Osteocyte (in vitro differentiated cells): ENCODE results near the gene CDH24. TPM values are rescaled to one million over a fixed set of nuclear protein-coding genes. Genes with fewer than 3 reads are reported as not detected.

ENCODE experiments used
- DNase-seq: peaks from one replicate; pipeline ENCODE4 v3.0.0; 2021; ENCODE audit warnings: mixed read lengths; ENCODE audit not compliant: unreplicated experiment; ENCODE audit errors: extremely low spot score
- H3K27ac Mint-ChIP-seq: one replicate; pipeline ENCODE4 v1.8.0; 2021; ENCODE audit warnings: mild to moderate bottlenecking, mixed read lengths; ENCODE audit not compliant: unreplicated experiment
- H3K27me3 Mint-ChIP-seq: one replicate; pipeline ENCODE4 v1.8.0; 2021; ENCODE audit warnings: mixed read lengths; ENCODE audit not compliant: unreplicated experiment
- H3K36me3 Mint-ChIP-seq: one replicate; pipeline ENCODE4 v1.8.0; 2021; ENCODE audit warnings: mixed read lengths; ENCODE audit not compliant: unreplicated experiment
- H3K4me1 Mint-ChIP-seq: one replicate; pipeline ENCODE4 v1.8.0; 2021; ENCODE audit warnings: mixed read lengths; ENCODE audit not compliant: unreplicated experiment
- H3K4me3 Mint-ChIP-seq: one replicate; pipeline ENCODE4 v1.8.0; 2021; ENCODE audit warnings: mild to moderate bottlenecking, moderate library complexity, mixed read lengths; ENCODE audit not compliant: unreplicated experiment
- H3K9me3 Mint-ChIP-seq: one replicate; pipeline ENCODE4 v1.8.0; 2021; ENCODE audit warnings: mixed read lengths; ENCODE audit not compliant: unreplicated experiment
- CTCF ChIP-seq: fragments of 200-600 bp; sonication (generic); IDR thresholded peaks from 2 replicates; pipeline ENCODE4 v1.5.0; 2021; ENCODE audit warnings: antibody characterized with exemption, mild to moderate bottlenecking, moderate library complexity
- total RNA-seq: library from RNA; stranded (reverse); gene quantifications from 2 replicates; pipeline ENCODE4 v1.2.1, GENCODE V29; 2021

Gene CDH24
- total RNA-seq, 1 donor from 2014 or later = 13.3 TPM

GRCh38 chr14:23051141-23052057 is 5.9 kb downstream of the CDH24 start:
- no peak overlapping the region for H3K27ac Mint-ChIP-seq
- peaks cover 20% of the 10 kb centered on the region for H3K4me1 Mint-ChIP-seq

GRCh38 chr14:23049011-23049410 is 8.3 kb downstream of the CDH24 start:
- Mint-ChIP-seq H3K27me3 (no peaks in the 10 kb centered on the region), H3K9me3 (no peaks in the 10 kb centered on the region), H3K27ac (no peak overlapping the region), H3K36me3 (no peaks in the 10 kb centered on the region), H3K4me3 (no peak overlapping the region), H3K4me1 (peaks cover 15% of the 10 kb centered on the region)
- no peak for DNase-seq
- TF ChIP-seq CTCF = no peak

More at GRCh38 chr14:23051141-23052057, 5.9 kb downstream of the CDH24 start:
- H3K36me3 Mint-ChIP-seq = peaks cover 2% of the 10 kb centered on the region
- DNase-seq = no peak
- no peak for TF ChIP-seq CTCF
- no peaks in the 10 kb centered on the region for H3K9me3 Mint-ChIP-seq
- H3K27me3 Mint-ChIP-seq = no peaks in the 10 kb centered on the region
- no peak overlapping the region for H3K4me3 Mint-ChIP-seq

GRCh38 chr14:23047751-23048693 is 9.3 kb downstream of the CDH24 start:
- Mint-ChIP-seq H3K9me3 (no peaks in the 10 kb centered on the region), H3K36me3 (no peaks in the 10 kb centered on the region), H3K4me3 (no peak overlapping the region), H3K4me1 (peaks cover 15% of the 10 kb centered on the region), H3K27me3 (no peaks in the 10 kb centered on the region), H3K27ac (peak overlapping the region; percentile 82)
- no peak for DNase-seq
- no peak for TF ChIP-seq CTCF

- H3K9me3 Mint-ChIP-seq = no peaks in the 10 kb centered on the region
Measured at GRCh38 chr14:23047034-23047634, 10.2 kb downstream of the CDH24 start.

More at GRCh38 chr14:23047034-23047634, 10.2 kb downstream of the CDH24 start:
- TF ChIP-seq CTCF = no peak
- Mint-ChIP-seq H3K4me3 (no peak overlapping the region), H3K27ac (peak overlapping the region; percentile 82), H3K4me1 (peaks cover 15% of the 10 kb centered on the region), H3K27me3 (no peaks in the 10 kb centered on the region), H3K36me3 (no peaks in the 10 kb centered on the region)
- no peak for DNase-seq
